NCI-H1436 (cell line): ENCODE data around the gene CHCHD6.

Experiments used
- DNase-seq: peaks from one replicate; lab custom pipeline; 2025; lab: John Stamatoyannopoulos, UW

Gene CHCHD6

DNA sequence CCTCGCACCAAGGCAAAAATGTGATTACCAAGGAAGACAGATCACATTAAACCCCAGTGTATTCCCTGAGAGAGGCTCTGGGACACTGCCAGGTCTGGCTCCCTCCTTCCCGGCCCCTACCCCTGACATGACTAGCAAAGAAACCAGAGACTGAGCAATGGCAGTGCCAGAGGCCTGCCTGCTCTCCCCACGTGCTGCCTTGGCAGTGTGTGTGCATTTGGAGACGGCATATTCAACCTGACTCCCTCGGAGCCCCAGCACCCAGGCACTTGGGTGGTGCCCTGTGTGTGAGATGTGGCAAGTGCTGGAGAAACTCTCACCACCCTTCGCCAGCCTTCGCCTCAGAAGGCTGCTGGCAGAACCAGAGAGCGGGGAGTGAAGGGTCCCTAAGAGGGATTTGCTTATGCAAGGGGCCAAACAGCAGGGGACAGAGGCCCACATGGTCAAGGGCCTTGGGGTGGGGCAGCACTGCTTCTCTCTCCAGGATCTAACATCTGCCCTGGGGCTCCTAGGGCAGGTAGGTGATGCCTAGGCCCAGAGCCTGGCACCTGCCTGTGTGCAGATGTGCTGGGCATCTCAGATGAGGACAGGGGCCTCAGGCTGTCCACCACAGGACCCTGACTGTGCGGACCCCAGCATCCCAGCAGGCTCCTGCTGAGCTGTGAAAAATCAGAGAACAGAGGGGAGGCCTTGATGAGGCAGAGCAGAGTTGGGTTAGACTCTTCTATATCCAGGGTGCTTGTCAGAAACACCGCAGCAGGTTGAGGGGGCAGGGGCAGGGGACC, 255.3 kb downstream of the CHCHD6 start:
- no peak for DNase-seq

GRCh38 chr3:126959921-126960603, 256.0 kb downstream of the CHCHD6 start:
- no peak for DNase-seq

- no peak for DNase-seq
Measured at GRCh38 chr3:126960604-126960995, 256.6 kb downstream of the CHCHD6 start.

DNA sequence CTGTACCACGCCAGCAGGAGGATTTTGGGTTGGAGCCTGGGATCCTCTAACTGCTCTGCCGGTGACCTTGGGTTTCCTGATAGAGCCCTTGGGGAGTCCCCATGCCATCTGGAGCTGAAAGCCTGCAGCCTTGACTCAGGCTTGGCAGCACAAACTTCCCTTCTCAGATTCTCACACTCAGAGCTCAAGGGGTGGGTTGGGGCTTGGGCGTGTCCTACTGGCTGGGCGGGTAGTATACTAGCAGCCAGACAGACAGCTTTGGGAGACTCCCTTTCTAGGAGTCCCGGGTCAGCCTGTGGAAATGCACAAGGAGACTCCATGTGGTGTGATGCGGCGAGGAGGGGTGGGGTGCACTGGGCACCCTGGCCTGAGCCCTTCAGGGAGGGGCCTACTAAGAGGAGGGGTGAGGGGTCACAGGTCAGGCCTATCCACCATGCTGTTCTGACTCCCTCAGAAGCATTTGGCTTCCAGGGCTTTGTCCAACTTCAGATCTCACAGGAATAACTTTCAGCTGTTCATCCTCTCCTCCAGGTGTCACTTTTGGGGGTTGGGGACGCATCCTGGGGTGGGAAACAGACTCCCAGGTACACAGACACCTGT, 257.3 kb downstream of the CHCHD6 start:
- DNase-seq, result no peak

DNA sequence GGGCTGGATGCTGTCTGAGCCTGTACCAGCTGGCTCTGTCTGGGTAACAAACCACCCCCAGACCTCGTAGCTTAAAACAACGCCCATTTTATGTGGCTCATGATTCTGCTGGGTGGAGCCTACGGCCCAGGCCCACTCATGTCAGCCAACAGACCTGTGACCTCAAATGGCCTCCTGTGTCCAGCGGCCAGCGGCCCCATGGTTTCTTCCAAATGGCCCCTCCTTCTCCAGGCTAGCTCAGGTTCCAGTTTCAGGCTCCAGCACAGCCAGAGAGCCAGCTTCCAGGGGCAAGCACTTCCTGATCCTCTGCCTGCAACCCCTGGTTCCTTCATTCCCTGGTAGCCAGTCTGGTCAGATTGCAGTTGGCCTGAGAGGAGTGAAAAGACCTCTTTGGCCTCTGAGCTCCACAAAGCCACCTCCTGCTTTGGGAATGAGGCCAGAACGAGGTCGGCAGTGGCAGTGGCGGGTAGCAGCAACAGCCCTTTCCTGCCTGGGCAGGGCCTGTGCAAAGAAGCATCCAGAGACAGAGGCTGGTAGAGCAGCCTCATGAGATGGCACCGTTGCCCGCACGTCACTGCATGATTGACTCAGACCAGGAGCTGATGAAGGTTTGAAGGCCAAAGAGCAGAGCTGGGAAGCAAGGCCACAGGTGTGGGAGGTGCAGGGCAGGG, 257.9 kb downstream of the CHCHD6 start:
- DNase-seq, result no peak

DNA sequence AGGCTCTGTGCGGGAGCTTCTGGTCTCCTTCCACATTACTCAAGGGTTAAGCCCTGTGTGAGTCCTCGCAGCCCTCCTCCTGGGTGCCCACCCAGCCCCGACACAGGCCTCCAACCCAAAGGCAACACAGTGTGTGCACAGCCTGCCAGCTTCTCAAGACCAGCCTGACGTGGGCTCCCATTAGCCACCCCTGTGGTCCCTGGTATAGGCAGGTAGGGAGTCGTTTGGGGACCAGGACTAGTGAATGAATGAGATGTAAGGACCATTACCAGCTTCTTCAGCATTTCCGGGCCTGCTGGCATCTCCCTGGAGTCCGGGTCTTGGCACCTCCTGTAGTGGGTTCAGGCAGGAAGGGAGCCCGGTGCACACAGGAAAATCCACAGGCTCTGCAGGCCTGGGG, 258.7 kb downstream of the CHCHD6 start:
- no peak for DNase-seq

DNA sequence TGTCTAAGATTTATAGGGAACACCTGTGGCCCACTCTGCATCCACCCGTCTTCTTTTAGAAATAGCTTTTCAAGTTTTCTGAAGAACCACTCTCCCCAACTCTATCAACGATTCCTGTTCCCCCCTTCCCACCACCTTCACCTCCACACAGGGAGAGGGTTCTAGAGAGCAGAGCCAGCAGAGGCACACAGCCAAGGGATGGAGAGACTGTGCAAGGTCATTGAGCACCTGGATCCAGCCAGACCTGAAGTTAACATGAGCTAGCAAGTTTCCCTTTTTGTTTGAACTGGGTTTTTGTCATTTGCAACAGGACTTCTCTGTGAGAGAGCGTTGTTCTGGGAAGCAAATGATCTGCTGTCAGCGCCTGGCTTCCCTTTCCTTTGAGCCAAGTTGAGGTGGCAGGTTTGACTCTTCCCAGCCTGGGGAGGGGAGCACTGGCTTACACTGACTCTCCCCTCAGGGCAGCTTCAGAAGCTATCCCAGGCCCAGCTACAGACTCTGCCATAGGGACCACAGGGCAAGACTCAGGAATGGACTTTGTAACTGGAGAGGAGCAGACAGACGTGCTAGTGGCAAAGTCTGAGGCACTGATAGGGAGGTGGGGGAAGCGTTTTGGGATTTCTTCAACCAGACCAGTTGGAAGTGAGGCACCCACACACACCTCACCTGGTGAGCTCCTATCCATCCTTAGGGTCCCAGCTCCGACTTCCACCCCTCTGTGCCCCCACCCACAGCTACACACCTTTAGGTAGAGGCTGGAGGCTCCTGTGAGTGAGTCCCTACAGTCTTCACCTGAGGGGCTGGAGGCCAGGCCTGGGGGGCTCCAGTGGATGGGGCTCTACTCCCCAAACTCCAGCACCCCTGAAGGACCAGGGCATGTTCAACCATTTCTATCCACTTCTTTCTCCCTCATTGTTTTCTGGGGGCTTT, 259.5 kb downstream of the CHCHD6 start:
- DNase-seq, result no peak

GRCh38 chr3:126964261-126964660, 260.2 kb downstream of the CHCHD6 start:
- DNase-seq, result no peak

DNA sequence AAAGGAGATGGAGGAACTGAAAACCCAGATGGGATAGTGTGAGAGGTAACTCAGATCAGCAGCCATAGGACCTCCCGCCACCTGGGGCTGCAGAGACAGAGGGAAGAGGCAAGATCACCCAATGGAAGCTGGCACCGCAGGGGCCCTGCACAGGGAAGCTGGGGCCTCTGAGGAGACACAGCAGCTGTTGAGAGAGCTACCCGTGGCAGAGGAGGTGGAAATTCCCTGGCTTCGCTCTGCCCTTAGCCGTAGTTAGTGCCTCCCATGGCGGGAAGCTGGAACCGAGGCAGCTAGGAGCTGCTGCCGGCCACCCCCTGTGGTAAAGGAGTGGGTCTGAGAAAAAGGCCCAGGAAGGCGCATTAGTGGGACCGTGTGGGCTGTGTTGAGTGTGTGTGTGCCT, 260.9 kb downstream of the CHCHD6 start:
- DNase-seq, result no peak

- DNase-seq, result no peak
Measured at GRCh38 chr3:126965526-126966080, 261.6 kb downstream of the CHCHD6 start.

DNA sequence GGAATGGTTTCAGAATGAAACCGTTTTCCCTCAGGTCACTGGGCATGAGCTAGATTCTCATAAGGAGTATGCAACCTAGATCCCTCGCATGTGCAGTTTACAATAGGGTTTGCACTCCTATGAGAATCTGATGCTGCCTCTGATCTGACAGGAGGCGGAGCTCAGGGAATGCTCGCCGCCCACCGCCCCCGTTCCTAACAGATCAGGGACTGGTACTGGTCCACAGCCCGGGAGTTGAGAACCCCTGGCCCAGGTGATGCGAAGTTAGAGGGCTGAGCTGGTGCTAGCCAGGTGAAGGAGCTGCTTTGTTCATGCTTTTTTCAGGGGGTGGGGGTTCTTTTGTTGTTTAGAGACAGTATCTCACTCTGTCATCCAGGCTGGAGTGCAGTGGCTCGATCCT, 263.3 kb downstream of the CHCHD6 start:
- DNase-seq, result no peak

DNA sequence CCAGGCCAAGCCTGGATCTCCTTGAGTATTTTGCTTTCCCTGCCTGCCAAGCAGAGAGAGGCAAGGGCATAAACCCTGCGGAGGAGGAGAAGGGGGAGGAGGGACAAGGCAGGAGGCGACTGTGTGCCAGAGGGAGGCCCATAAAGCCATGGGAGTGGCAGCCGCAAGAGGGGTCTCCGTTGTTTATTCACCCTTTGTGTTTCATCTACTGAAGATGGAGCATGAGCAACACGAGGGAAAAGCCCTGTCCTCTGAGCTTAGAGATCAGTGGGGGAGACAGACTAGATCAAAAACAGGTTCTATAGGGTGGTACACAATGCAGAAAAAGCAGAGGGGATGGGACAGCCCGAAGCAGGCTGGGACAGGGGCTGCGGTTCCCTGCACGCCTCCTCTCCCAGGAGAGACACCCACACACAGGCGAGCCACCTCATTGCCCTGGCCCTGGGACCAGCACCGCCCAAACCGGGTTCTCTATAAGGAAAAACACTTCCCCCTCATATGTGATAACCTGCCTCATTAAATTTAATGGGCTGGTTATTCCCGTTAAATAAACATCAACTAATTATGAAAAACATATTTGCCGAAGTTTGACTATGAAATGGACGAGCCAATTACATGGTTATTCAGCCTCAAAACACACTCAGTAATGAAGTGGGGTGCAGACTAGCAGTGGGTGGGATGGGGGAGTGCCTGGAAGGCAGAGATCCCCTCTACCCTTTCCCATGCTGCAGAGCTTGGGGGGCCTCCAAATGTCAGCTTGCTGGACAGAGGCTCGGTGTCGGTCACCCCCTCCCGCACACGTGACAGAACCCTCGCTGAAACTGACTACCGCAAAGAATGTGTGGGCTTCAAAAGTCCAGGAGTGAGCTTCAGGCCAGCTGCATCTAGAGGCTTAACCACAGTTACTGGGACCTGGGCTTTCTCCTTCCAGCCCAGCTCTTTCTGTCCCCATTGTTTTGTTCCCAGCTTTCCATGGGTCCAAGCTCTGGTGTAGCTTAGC, 264.7 kb downstream of the CHCHD6 start:
- DNase-seq, result no peak

DNA sequence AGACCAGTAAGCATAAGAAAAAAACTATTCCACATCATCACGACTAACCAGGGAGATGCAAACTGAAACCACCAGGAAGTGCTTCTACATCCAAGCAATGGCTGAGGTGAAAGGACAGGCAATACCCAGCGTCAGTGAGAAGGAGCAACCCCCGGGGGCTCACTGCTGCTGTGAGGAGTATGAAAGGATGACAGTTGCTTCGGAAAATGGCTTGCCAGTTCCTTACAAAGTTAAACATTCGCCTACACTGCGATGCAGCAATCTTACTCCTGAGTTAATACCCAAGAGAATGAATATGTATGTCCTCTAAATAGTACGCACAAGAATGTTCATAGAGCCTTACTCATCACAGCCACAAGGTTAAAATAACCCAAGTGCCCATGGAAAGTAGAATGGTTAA, 265.5 kb downstream of the CHCHD6 start:
- no peak for DNase-seq

- DNase-seq, result no peak
Measured at GRCh38 chr3:126970101-126970500, 266.1 kb downstream of the CHCHD6 start.

GRCh38 chr3:126970921-126971320, 266.9 kb downstream of the CHCHD6 start:
- no peak for DNase-seq

DNA sequence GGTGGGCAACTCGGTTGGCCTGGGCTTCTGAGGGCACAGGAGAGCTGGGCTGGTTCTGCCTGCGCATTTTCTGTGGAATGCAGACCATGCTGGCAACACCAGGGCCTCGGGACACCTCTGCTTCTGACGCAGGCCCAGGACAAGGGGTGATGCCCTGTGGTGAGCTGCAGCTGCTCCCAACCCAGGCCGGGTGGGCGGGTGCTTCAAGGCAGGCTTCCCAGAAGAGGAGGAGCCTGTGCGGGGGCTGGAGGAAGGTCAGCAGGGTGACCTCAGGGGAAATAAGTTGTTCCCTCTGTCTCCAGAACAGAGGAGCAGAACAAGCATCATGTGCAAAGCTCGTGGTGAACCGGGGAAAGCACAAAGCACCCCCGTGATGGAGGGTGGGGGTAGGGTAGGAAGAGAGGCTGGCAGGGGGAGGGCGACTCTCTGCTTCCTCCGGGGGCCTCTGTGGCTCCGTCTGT, 267.9 kb downstream of the CHCHD6 start:
- DNase-seq, result no peak

- DNase-seq, result no peak
Measured at GRCh38 chr3:126972866-126973265, 268.8 kb downstream of the CHCHD6 start.

DNA sequence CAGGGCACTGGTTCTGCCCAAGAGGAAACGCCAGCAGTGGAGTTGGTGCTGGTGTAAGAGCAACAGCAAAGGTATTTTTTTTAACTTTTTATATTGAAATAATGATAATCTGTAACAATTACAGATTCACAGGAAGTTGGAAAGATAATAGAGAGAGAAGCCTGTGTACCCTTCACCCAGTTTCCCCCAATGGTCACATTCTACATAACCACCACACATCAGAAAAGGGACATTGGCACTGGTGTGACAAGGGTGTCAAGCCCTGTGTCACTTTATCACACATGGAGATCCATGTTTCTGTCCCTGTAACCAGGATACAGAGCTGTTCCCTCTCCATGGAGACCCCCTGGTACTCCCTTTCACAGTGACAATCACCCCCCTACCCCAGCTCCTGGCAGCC, 269.8 kb downstream of the CHCHD6 start:
- DNase-seq, result no peak

GRCh38 chr3:126974756-126975155, 270.7 kb downstream of the CHCHD6 start:
- DNase-seq, result no peak

- no peak for DNase-seq
Measured at GRCh38 chr3:126976906-126977305, 272.9 kb downstream of the CHCHD6 start.
